HepG2 (cell line): ENCODE data around the gene TPI1. TPM values are rescaled to one million over a fixed set of nuclear protein-coding genes. Genes with fewer than 3 reads are reported as not detected.

ENCODE experiments used
- GTF3A ChIP-seq: sonication (generic); formaldehyde crosslinking; conservative IDR thresholded peaks from 2 replicates; pipeline ENCODE4 v1.4.0; 2020; ENCODE audit warnings: mild to moderate bottlenecking, missing genetic modification reagents
- KDM6A ChIP-seq: IDR thresholded peaks from 2 replicates; pipeline ENCODE4 v1.6.1; 2016; ENCODE audit warnings: low read depth
- MED13 ChIP-seq: sonication (generic); formaldehyde crosslinking; IDR thresholded peaks from 2 replicates; pipeline ENCODE4 v1.5.0; 2020; ENCODE audit warnings: missing genetic modification reagents
- MIXL1 ChIP-seq: IDR thresholded peaks from 2 replicates; pipeline ENCODE4 v1.6.1; 2016
- NAIF1 ChIP-seq: sonication (generic); formaldehyde crosslinking; IDR thresholded peaks from 2 replicates; pipeline ENCODE4 v1.5.0; 2020; ENCODE audit warnings: mild to moderate bottlenecking, missing genetic modification reagents, borderline replicate concordance
- SATB2 ChIP-seq: sonication (generic); formaldehyde crosslinking; IDR thresholded peaks from 2 replicates; pipeline ENCODE4 v1.5.0; 2020; ENCODE audit warnings: missing genetic modification reagents
- SP4 ChIP-seq: sonication (generic); formaldehyde crosslinking; IDR thresholded peaks from 2 replicates; pipeline ENCODE4 v1.8.1; 2023; ENCODE audit warnings: mild to moderate bottlenecking, missing genetic modification reagents
- TP53 ChIP-seq: sonication (generic); formaldehyde crosslinking; conservative IDR thresholded peaks from 2 replicates; pipeline ENCODE4 v1.4.0; 2020; ENCODE audit warnings: missing genetic modification reagents
- ZNF354B ChIP-seq: sonication (generic); formaldehyde crosslinking; IDR thresholded peaks from 2 replicates; pipeline ENCODE4 v1.8.0; 2022; ENCODE audit warnings: mild to moderate bottlenecking, missing genetic modification reagents
- ZNF432 ChIP-seq: sonication (generic); formaldehyde crosslinking; IDR thresholded peaks from 2 replicates; pipeline ENCODE4 v1.5.0; 2020; ENCODE audit warnings: missing genetic modification reagents, mild to moderate bottlenecking, borderline replicate concordance
- ZNF468 ChIP-seq: sonication (generic); formaldehyde crosslinking; IDR thresholded peaks from 2 replicates; pipeline ENCODE4 v1.8.0; 2022; ENCODE audit warnings: mild to moderate bottlenecking, moderate library complexity, missing genetic modification reagents
- polyA plus RNA-seq, 8 experiments: library from polyadenylated mRNA; depleted of rRNA in 3 of 8; stranded (reverse) in 7 of 8; unstranded in 1 of 8; fragments of >200 nt; fragmentation: Illumina TruSeq in 4 of 8; extraction: Trizol in 4 of 8; gene quantifications; 2 replicates each; pipeline versions ENCODE4 v1.2.1 to v1.2.3, GENCODE V29; 2011 to 2016; ENCODE audit warnings: low read depth in 4 of 8, missing spikeins in 1 of 8, mixed read lengths in 1 of 8; ENCODE audit not compliant: insufficient read depth in 1 of 8
- total RNA-seq, 5 experiments: library from RNA; depleted of rRNA; stranded (reverse); fragments of >200 nt; fragmentation: Illumina TruSeq; extraction: Trizol; gene quantifications; 2 replicates each; pipeline ENCODE4 v1.2.3, GENCODE V29; 2016; ENCODE audit warnings: low read depth in 1 of 5
- TF ChIP-seq, protein P1 (sequence below): sonication (generic); formaldehyde crosslinking; IDR thresholded peaks from 2 replicates; pipeline ENCODE4 v1.5.0; 2020; ENCODE audit warnings: missing genetic modification reagents
- TF ChIP-seq, protein P2 (sequence below): sonication (generic); formaldehyde crosslinking; IDR thresholded peaks from 2 replicates; pipeline ENCODE4 v1.5.1; 2020; ENCODE audit warnings: mild to moderate bottlenecking, missing genetic modification reagents, borderline replicate concordance
- TF ChIP-seq, protein P3 (sequence below), 2 experiments: sonication (generic) in 1 of 2; formaldehyde crosslinking in 1 of 2; IDR thresholded peaks; 2 replicates each; pipeline versions ENCODE4 v1.5.1 to v1.6.1; 2011 to 2020; ENCODE audit warnings: borderline replicate concordance in 1 of 2, low read depth in 1 of 2, low read length in 1 of 2, mild to moderate bottlenecking in 1 of 2, missing genetic modification reagents in 1 of 2, moderate library complexity in 1 of 2
- TF ChIP-seq, protein P4 (sequence below): sonication (generic); formaldehyde crosslinking; IDR thresholded peaks from 2 replicates; pipeline ENCODE4 v1.8.1; 2023; ENCODE audit warnings: mild to moderate bottlenecking, missing genetic modification reagents

TPI1 gene
- total and polyA plus RNA-seq, 2 of the 13 experiments (the other 11 are each of a cell fraction or from before 2014, with no cell fraction given): 945 to 2,535 TPM

DNA sequence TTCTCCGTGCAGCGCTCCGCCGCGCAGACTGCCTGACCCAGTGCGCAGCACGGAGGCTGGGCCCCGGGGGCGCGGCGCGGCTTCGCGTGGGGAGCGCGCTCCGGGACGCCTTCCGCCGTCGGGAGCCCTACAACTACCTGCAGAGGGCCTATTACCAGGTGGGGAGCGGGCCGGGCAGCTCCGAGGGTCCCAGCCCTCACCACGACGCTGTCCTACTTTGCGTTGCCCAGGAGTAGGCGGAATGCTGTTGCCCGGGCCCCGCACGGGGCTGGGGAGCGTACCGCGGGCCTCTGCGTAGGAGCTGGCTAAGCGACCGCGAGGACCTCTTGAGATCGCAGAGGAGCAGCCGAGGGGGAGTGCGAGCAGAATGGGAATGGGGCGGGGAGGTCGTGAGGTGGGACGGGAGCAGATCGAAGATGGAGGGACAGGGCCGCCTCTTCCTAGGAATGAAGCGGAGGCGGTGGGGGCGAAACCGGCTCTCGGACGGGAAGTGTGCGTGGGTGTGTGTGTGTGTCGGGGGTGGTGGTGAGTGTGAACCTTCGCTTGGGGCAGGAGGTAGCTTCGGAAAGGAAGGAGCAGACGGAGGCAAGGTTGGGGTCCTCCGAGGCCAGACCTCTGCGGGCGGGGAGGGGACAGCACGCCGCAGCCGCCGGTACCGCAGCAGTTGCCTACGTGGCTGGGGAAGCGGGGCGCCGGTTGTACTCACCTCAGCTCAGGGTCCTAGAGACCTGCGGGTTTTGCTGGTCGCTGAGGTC is 38.4 kb upstream of the TPI1 start (continued):
- TF ChIP-seq, protein P1, sequence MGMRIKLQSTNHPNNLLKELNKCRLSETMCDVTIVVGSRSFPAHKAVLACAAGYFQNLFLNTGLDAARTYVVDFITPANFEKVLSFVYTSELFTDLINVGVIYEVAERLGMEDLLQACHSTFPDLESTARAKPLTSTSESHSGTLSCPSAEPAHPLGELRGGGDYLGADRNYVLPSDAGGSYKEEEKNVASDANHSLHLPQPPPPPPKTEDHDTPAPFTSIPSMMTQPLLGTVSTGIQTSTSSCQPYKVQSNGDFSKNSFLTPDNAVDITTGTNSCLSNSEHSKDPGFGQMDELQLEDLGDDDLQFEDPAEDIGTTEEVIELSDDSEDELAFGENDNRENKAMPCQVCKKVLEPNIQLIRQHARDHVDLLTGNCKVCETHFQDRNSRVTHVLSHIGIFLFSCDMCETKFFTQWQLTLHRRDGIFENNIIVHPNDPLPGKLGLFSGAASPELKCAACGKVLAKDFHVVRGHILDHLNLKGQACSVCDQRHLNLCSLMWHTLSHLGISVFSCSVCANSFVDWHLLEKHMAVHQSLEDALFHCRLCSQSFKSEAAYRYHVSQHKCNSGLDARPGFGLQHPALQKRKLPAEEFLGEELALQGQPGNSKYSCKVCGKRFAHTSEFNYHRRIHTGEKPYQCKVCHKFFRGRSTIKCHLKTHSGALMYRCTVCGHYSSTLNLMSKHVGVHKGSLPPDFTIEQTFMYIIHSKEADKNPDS: no peak
- 0 out of 2 replicates have a peak, but pooled peaks have one; percentile 40 for TF ChIP-seq ZNF432
- TF ChIP-seq, protein P2, sequence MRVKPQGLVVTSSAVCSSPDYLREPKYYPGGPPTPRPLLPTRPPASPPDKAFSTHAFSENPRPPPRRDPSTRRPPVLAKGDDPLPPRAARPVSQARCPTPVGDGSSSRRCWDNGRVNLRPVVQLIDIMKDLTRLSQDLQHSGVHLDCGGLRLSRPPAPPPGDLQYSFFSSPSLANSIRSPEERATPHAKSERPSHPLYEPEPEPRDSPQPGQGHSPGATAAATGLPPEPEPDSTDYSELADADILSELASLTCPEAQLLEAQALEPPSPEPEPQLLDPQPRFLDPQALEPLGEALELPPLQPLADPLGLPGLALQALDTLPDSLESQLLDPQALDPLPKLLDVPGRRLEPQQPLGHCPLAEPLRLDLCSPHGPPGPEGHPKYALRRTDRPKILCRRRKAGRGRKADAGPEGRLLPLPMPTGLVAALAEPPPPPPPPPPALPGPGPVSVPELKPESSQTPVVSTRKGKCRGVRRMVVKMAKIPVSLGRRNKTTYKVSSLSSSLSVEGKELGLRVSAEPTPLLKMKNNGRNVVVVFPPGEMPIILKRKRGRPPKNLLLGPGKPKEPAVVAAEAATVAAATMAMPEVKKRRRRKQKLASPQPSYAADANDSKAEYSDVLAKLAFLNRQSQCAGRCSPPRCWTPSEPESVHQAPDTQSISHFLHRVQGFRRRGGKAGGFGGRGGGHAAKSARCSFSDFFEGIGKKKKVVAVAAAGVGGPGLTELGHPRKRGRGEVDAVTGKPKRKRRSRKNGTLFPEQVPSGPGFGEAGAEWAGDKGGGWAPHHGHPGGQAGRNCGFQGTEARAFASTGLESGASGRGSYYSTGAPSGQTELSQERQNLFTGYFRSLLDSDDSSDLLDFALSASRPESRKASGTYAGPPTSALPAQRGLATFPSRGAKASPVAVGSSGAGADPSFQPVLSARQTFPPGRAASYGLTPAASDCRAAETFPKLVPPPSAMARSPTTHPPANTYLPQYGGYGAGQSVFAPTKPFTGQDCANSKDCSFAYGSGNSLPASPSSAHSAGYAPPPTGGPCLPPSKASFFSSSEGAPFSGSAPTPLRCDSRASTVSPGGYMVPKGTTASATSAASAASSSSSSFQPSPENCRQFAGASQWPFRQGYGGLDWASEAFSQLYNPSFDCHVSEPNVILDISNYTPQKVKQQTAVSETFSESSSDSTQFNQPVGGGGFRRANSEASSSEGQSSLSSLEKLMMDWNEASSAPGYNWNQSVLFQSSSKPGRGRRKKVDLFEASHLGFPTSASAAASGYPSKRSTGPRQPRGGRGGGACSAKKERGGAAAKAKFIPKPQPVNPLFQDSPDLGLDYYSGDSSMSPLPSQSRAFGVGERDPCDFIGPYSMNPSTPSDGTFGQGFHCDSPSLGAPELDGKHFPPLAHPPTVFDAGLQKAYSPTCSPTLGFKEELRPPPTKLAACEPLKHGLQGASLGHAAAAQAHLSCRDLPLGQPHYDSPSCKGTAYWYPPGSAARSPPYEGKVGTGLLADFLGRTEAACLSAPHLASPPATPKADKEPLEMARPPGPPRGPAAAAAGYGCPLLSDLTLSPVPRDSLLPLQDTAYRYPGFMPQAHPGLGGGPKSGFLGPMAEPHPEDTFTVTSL: 0 out of 2 replicates have a peak, but pooled peaks have one; percentile 55
- TF ChIP-seq, protein P3, sequence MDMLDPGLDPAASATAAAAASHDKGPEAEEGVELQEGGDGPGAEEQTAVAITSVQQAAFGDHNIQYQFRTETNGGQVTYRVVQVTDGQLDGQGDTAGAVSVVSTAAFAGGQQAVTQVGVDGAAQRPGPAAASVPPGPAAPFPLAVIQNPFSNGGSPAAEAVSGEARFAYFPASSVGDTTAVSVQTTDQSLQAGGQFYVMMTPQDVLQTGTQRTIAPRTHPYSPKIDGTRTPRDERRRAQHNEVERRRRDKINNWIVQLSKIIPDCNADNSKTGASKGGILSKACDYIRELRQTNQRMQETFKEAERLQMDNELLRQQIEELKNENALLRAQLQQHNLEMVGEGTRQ (IDR thresholded peaks at IDR 0.05; ENCODE audit: low read depth, low read length): no peak
- TF ChIP-seq, protein P3 (CRISPR knock-in tag; IDR thresholded peaks at IDR 0.05; ENCODE audit: borderline replicate concordance): peak; percentile 30; the same call in 1 of the 2 replicates
- TF ChIP-seq MIXL1: no peak
- TF ChIP-seq NAIF1 (CRISPR knock-in tag): peak; percentile 17; the same call in 1 of the 2 replicates
- no peak for TF ChIP-seq ZNF354B
- TF ChIP-seq SATB2: no peak
- TF ChIP-seq GTF3A (CRISPR knock-in tag): no peak
- 0 out of 2 replicates have a peak, but pooled peaks have one; percentile 72 for TF ChIP-seq ZNF468 (CRISPR knock-in tag)
- no peak for TF ChIP-seq TP53
- TF ChIP-seq MED13 (CRISPR knock-in tag): no peak
- TF ChIP-seq SP4 (CRISPR knock-in tag): peak; percentile 66; the same call in 1 of the 2 replicates
- TF ChIP-seq, protein P4, sequence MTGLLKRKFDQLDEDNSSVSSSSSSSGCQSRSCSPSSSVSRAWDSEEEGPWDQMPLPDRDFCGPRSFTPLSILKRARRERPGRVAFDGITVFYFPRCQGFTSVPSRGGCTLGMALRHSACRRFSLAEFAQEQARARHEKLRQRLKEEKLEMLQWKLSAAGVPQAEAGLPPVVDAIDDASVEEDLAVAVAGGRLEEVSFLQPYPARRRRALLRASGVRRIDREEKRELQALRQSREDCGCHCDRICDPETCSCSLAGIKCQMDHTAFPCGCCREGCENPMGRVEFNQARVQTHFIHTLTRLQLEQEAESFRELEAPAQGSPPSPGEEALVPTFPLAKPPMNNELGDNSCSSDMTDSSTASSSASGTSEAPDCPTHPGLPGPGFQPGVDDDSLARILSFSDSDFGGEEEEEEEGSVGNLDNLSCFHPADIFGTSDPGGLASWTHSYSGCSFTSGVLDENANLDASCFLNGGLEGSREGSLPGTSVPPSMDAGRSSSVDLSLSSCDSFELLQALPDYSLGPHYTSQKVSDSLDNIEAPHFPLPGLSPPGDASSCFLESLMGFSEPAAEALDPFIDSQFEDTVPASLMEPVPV (CRISPR knock-in tag): peak; percentile 62; the same call in 1 of the 2 replicates
- no peak for TF ChIP-seq KDM6A (CRISPR knock-in tag)
